Astrocyte of the spinal cord (primary cell): ENCODE data around the gene NRROS.

Experiments
- DNase-seq: peaks from one replicate; pipeline ENCODE4 v3.0.0; 2011; ENCODE audit warnings: low read depth, low spot score
- H3K4me3 ChIP-seq: 2 replicates; pipeline ENCODE4 v1.5.1; 2011; ENCODE audit warnings: low read depth, mild to moderate bottlenecking, low read length, moderate library complexity
- CTCF ChIP-seq: IDR thresholded peaks from 2 replicates; pipeline ENCODE4 v1.5.1; 2012; ENCODE audit warnings: low read depth, mild to moderate bottlenecking, low read length, inconsistent platforms
- in situ Hi-C: cut with HindIII; loops from 2 replicates; pipeline ENCODE4 v1.10.0; 2017; ENCODE audit warnings: low sequenced_read_pairs

NRROS gene

GRCh38 chr3:196645897-196646665 lies 6.6 kb downstream of the NRROS start:
- no peak overlapping the region for H3K4me3 ChIP-seq
- in situ Hi-C loops: no loop called here
- DNase-seq: no peak
- TF ChIP-seq CTCF: no peak

- no peak for TF ChIP-seq CTCF
- in situ Hi-C loops: no loop called here
- H3K4me3 ChIP-seq: no peak overlapping the region
- no peak for DNase-seq
These were observed 7.2 kb downstream of the NRROS start for GRCh38 chr3:196646666-196647216.

- TF ChIP-seq CTCF: no peak
- peak; percentile 97 for DNase-seq
- in situ Hi-C loops: no loop called here
- H3K4me3 ChIP-seq: no peak overlapping the region
These were observed 11.3 kb downstream of the NRROS start for GRCh38 chr3:196650740-196651311.

- in situ Hi-C loops: no loop called here
- H3K4me3 ChIP-seq: no peak overlapping the region
- no peak for TF ChIP-seq CTCF
- DNase-seq: no peak
These were observed 12.3 kb downstream of the NRROS start for GRCh38 chr3:196651819-196652218.

- DNase-seq: no peak
- in situ Hi-C loops: no loop called here
- TF ChIP-seq CTCF: no peak
- H3K4me3 ChIP-seq: no peak overlapping the region
These were observed 13.7 kb downstream of the NRROS start for GRCh38 chr3:196652961-196653795.

GRCh38 chr3:196654006-196654734 lies 14.7 kb downstream of the NRROS start:
- in situ Hi-C loops: no loop called here
- no peak for TF ChIP-seq CTCF
- no peak for DNase-seq
- no peak overlapping the region for H3K4me3 ChIP-seq
